ENCODE data around the gene SLC25A36.

DNA sequence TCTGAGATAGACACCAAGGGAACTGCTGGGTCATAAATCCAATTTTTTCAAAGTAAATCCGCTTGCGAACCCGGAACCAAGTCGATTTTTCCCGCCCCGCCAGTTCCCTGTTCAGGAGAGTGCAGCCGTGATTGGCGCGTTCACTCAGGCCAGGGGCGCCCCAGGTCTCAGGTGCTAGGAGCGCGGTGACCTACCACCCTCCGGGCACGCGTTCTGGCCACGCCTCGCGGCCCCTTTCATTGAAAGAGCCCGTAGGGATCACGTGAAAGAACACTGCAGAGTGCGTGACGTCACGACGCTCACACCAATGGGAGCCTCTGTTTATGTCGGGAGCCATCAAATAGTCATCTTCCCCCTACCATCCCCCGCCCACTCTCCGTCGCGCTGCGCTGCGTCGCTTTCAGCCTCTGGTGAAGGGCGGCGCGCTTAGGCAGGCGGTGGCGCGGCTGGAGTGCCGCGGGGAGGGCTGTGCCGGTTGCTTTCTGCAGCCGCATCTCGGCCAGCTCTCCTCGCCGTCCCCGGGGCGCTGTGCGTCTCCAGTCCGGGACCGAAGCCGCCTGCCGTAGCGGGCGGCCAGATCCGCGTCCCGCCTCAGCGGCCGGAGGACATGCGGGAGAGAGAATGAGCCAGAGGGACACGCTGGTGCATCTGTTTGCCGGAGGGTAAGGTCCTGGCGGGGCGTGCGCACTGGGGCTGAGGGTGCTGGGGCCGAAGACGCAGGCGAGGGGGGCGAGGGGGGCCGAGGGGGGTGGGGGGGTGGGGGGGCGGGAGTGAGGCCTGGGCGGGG, at the start of gene SLC25A36:
- peak in 1 of 2 donors; percentile 69 for TF ChIP-seq POLR2A (IDR thresholded peaks at IDR 0.05)
- peak in 1 of 3 donors; percentile 12 for TF ChIP-seq CTCF (IDR thresholded peaks at IDR 0.05)

Measured in lower leg skin (tissue), 3 donors.